ENCODE results near the gene RCE1.

RCE1 gene

GRCh38 chr11:66866511-66866986, 23.3 kb downstream of the RCE1 start:
- peaks cover 18 to 68% of the 10 kb centered on the region in 2 experiments for H3K36me3 ChIP-seq (ENCODE audit: control insufficient read depth in 1 of 2, insufficient read depth in 2 of 2, low read depth in 1 of 2, low read length in 2 of 2)
- H3K4me2 ChIP-seq (ENCODE audit: low read length, poor library complexity, severe bottlenecking): no peak overlapping the region
- no peak overlapping the region for H2BK5ac ChIP-seq (ENCODE audit: low read depth, low read length, poor library complexity, severe bottlenecking)
- H3K14ac ChIP-seq (ENCODE audit: low read length in 2 of 2): no peak overlapping the region
- no peak overlapping the region for H2AK5ac ChIP-seq (ENCODE audit: low read length, severe bottlenecking)
- no peak overlapping the region for H2BK120ac ChIP-seq (ENCODE audit: low read depth, low read length)
- H3K4ac ChIP-seq (ENCODE audit: low read depth in 1 of 2, low read length in 2 of 2): peak overlapping the region in 1 of 2 experiments; percentile 18
- H3K4me1 ChIP-seq (ENCODE audit: control insufficient read depth, insufficient read depth, low read depth, low read length): peaks cover 7% of the 10 kb centered on the region
- no peak overlapping the region for H4K91ac ChIP-seq (ENCODE audit: low read length)
- H2AFZ ChIP-seq (ENCODE audit: low read depth, low read length): no peak overlapping the region
- H2BK15ac ChIP-seq (ENCODE audit: low read depth, poor library complexity, severe bottlenecking): no peak overlapping the region
- no peaks in the 10 kb centered on the region for H3K79me1 ChIP-seq (replicated peaks; ENCODE audit: low read length, poor library complexity, severe bottlenecking)
- no peak overlapping the region for H3K18ac ChIP-seq (ENCODE audit: low read depth in 1 of 2, low read length in 2 of 2)
- H3K27ac ChIP-seq (ENCODE audit: low read length, poor library complexity, severe bottlenecking): no peak overlapping the region
- 89% methylated on average over 7 of the region's 7 CpGs for WGBS
- no peak overlapping the region for H3K9ac ChIP-seq (ENCODE audit: low read length)
- no peak overlapping the region for H4K8ac ChIP-seq (ENCODE audit: low read length)
- H3K9me3 ChIP-seq (ENCODE audit: control insufficient read depth, low read length): no peaks in the 10 kb centered on the region
- no peak for DNase-seq
- no peaks in the 10 kb centered on the region for H3K27me3 ChIP-seq (ENCODE audit: control insufficient read depth in 1 of 2, insufficient read depth in 1 of 2, low read length in 2 of 2)
- no peak overlapping the region for H3K4me3 ChIP-seq (ENCODE audit: insufficient read depth in 1 of 2, low read depth in 1 of 2, low read length in 2 of 2)
- H3K23ac ChIP-seq (ENCODE audit: low read length in 2 of 2): no peak overlapping the region
- no peak overlapping the region for H2BK12ac ChIP-seq (ENCODE audit: low read length in 2 of 2)

- Histone ChIP-seq H4K8ac (ENCODE audit: low read length) (no peak overlapping the region), H3K18ac (ENCODE audit: low read depth in 1 of 2, low read length in 2 of 2) (no peak overlapping the region), H2AFZ (ENCODE audit: low read depth, low read length) (no peak overlapping the region), H3K14ac (ENCODE audit: low read length in 2 of 2) (no peak overlapping the region), H3K4me2 (ENCODE audit: low read length, poor library complexity, severe bottlenecking) (no peak overlapping the region), H3K9ac (ENCODE audit: low read length) (no peak overlapping the region), H3K27ac (ENCODE audit: low read length, poor library complexity, severe bottlenecking) (no peak overlapping the region), H3K4ac (ENCODE audit: low read depth in 1 of 2, low read length in 2 of 2) (no peak overlapping the region), H3K4me1 (ENCODE audit: control insufficient read depth, insufficient read depth, low read depth, low read length) (peaks cover 7% of the 10 kb centered on the region), H3K79me1 (replicated peaks; ENCODE audit: low read length, poor library complexity, severe bottlenecking) (peaks cover 2% of the 10 kb centered on the region), H4K91ac (ENCODE audit: low read length) (no peak overlapping the region), H3K4me3 (ENCODE audit: insufficient read depth in 1 of 2, low read depth in 1 of 2, low read length in 2 of 2) (no peak overlapping the region), H2AK5ac (ENCODE audit: low read length, severe bottlenecking) (no peak overlapping the region), H2BK120ac (ENCODE audit: low read depth, low read length) (no peak overlapping the region), H3K9me3 (ENCODE audit: control insufficient read depth, low read length) (no peaks in the 10 kb centered on the region), H3K23ac (ENCODE audit: low read length in 2 of 2) (no peak overlapping the region), H2BK15ac (ENCODE audit: low read depth, poor library complexity, severe bottlenecking) (no peak overlapping the region), H3K36me3 (ENCODE audit: control insufficient read depth in 1 of 2, insufficient read depth in 2 of 2, low read depth in 1 of 2, low read length in 2 of 2) (peaks cover 18 to 60% of the 10 kb centered on the region in 2 experiments), H2BK5ac (ENCODE audit: low read depth, low read length, poor library complexity, severe bottlenecking) (no peak overlapping the region), H2BK12ac (ENCODE audit: low read length in 2 of 2) (no peak overlapping the region), H3K27me3 (ENCODE audit: control insufficient read depth in 1 of 2, insufficient read depth in 1 of 2, low read length in 2 of 2) (no peaks in the 10 kb centered on the region)
- no peak for DNase-seq
- 91% methylated on average over 14 of the region's 14 CpGs for WGBS
These were observed 24.3 kb downstream of the RCE1 start for GRCh38 chr11:66867425-66868040.

DNA sequence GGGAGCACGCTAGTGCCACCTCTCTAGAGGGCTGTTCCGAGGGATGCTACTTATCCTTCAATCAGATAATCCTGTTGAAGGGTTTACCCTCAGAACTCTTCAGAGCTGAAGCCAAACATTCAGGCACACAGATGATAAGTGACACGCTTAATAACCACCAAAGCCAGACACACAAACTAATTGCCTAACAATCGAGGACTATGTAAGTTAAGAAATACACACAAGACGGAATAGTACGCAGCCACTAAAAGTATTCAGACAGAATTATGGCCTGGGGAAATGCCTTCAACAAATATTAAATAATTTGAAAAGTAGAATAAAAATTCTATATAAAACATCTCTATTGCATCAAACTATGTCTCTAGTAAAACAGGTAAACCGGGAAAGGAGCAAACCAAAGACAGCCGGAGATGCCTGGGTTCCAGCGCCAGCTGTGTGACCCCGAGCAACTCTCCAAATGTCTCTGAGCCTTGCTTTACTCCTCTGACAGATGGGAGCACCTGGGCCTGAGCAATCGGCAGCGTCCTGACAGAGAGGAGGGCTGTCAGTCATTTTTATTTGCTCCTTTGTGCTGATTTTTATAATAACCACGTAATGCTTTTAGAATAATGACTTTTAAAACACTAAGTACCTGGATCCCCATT, 25.0 kb downstream of the RCE1 start:
- no peak overlapping the region for H2BK5ac ChIP-seq (ENCODE audit: low read depth, low read length, poor library complexity, severe bottlenecking)
- H2AFZ ChIP-seq (ENCODE audit: low read depth, low read length): no peak overlapping the region
- H3K4me3 ChIP-seq (ENCODE audit: insufficient read depth in 1 of 2, low read depth in 1 of 2, low read length in 2 of 2): no peak overlapping the region
- no peaks in the 10 kb centered on the region for H3K9me3 ChIP-seq (ENCODE audit: control insufficient read depth, low read length)
- no peak overlapping the region for H2BK15ac ChIP-seq (ENCODE audit: low read depth, poor library complexity, severe bottlenecking)
- no peak overlapping the region for H3K14ac ChIP-seq (ENCODE audit: low read length in 2 of 2)
- H3K27ac ChIP-seq (ENCODE audit: low read length, poor library complexity, severe bottlenecking): no peak overlapping the region
- H2AK5ac ChIP-seq (ENCODE audit: low read length, severe bottlenecking): no peak overlapping the region
- no peak overlapping the region for H2BK12ac ChIP-seq (ENCODE audit: low read length in 2 of 2)
- no peak overlapping the region for H4K8ac ChIP-seq (ENCODE audit: low read length)
- no peak overlapping the region for H3K4me2 ChIP-seq (ENCODE audit: low read length, poor library complexity, severe bottlenecking)
- H4K91ac ChIP-seq (ENCODE audit: low read length): no peak overlapping the region
- H2BK120ac ChIP-seq (ENCODE audit: low read depth, low read length): no peak overlapping the region
- no peak overlapping the region for H3K18ac ChIP-seq (ENCODE audit: low read depth in 1 of 2, low read length in 2 of 2)
- H3K36me3 ChIP-seq (ENCODE audit: control insufficient read depth in 1 of 2, insufficient read depth in 2 of 2, low read depth in 1 of 2, low read length in 2 of 2): peaks cover 18 to 57% of the 10 kb centered on the region in 2 experiments
- H3K23ac ChIP-seq (ENCODE audit: low read length in 2 of 2): no peak overlapping the region
- WGBS: 93% methylated on average over 9 of the region's 13 CpGs
- no peak for DNase-seq
- H3K27me3 ChIP-seq (ENCODE audit: control insufficient read depth in 1 of 2, insufficient read depth in 1 of 2, low read length in 2 of 2): no peaks in the 10 kb centered on the region
- H3K4me1 ChIP-seq (ENCODE audit: control insufficient read depth, insufficient read depth, low read depth, low read length): peaks cover 7% of the 10 kb centered on the region
- no peak overlapping the region for H3K9ac ChIP-seq (ENCODE audit: low read length)
- peaks cover 2% of the 10 kb centered on the region for H3K79me1 ChIP-seq (replicated peaks; ENCODE audit: low read length, poor library complexity, severe bottlenecking)
- no peak overlapping the region for H3K4ac ChIP-seq (ENCODE audit: low read depth in 1 of 2, low read length in 2 of 2)

DNA sequence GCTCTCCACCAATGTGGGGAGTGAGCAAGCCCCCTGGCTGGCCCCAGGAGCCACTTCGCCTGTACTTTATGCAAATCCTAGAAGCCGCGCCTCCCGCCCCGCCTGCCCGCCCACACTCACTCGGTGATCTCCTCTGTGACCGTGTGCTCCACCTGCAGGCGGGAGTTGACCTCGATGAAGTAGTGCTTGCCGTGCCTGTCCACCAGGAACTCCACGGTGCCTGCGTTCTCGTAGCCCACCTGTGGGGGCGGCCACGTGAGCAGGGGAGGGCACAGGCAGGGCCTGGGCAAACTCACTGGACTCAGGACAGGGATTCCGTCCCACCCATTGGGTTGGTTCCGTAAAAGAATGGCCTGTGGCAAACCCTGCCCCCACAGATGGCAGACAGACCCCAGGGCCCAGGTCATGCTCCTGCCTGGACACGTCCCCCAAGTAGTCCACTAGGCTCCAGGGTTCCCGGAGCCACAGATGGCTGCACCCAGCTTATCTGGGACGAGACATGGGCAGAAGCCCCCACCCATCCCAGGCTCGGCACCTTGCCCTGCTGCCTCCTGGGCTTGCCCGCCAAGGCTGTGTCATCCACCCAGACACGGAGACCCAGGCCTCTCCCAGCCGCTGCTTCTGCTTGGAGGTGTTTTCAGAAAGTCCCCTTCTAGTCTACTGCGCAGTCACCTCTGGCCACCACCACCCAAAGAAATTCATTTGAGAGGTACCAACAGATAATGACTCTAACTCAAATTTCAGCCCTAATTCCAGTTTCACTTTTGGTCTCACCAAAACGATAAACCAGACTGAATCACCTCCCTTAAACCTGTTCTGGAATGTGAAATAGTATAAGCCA, 25.7 kb downstream of the RCE1 start:
- Histone ChIP-seq H2AK5ac (ENCODE audit: low read length, severe bottlenecking) (no peak overlapping the region), H3K4ac (ENCODE audit: low read depth in 1 of 2, low read length in 2 of 2) (no peak overlapping the region), H3K23ac (ENCODE audit: low read length in 2 of 2) (no peak overlapping the region), H3K14ac (ENCODE audit: low read length in 2 of 2) (no peak overlapping the region), H4K8ac (ENCODE audit: low read length) (no peak overlapping the region), H3K9me3 (ENCODE audit: control insufficient read depth, low read length) (no peaks in the 10 kb centered on the region), H3K9ac (ENCODE audit: low read length) (no peak overlapping the region), H3K36me3 (ENCODE audit: control insufficient read depth in 1 of 2, insufficient read depth in 2 of 2, low read depth in 1 of 2, low read length in 2 of 2) (peaks cover 18 to 51% of the 10 kb centered on the region in 2 experiments), H2BK12ac (ENCODE audit: low read length in 2 of 2) (no peak overlapping the region), H3K18ac (ENCODE audit: low read depth in 1 of 2, low read length in 2 of 2) (no peak overlapping the region), H2AFZ (ENCODE audit: low read depth, low read length) (no peak overlapping the region), H2BK5ac (ENCODE audit: low read depth, low read length, poor library complexity, severe bottlenecking) (no peak overlapping the region), H3K27me3 (ENCODE audit: control insufficient read depth in 1 of 2, insufficient read depth in 1 of 2, low read length in 2 of 2) (no peaks in the 10 kb centered on the region), H3K27ac (ENCODE audit: low read length, poor library complexity, severe bottlenecking) (no peak overlapping the region), H2BK15ac (ENCODE audit: low read depth, poor library complexity, severe bottlenecking) (no peak overlapping the region), H3K79me1 (replicated peaks; ENCODE audit: low read length, poor library complexity, severe bottlenecking) (peaks cover 4% of the 10 kb centered on the region), H2BK120ac (ENCODE audit: low read depth, low read length) (no peak overlapping the region), H3K4me1 (ENCODE audit: control insufficient read depth, insufficient read depth, low read depth, low read length) (peaks cover 7% of the 10 kb centered on the region), H3K4me3 (ENCODE audit: insufficient read depth in 1 of 2, low read depth in 1 of 2, low read length in 2 of 2) (no peak overlapping the region), H3K4me2 (ENCODE audit: low read length, poor library complexity, severe bottlenecking) (no peak overlapping the region), H4K91ac (ENCODE audit: low read length) (no peak overlapping the region)
- DNase-seq: no peak
- WGBS: 65% methylated on average over 27 of the region's 27 CpGs
